Measurements from ENCODE around the gene TDO2. TPM values are rescaled to one million over a fixed set of nuclear protein-coding genes. Genes with fewer than 3 reads are reported as not detected.

TDO2 gene
- total and polyA plus RNA-seq, 2 of the 13 experiments (the other 11 are each of a cell fraction or from before 2014, with no cell fraction given), result not detected

- TF ChIP-seq ZNF496 (CRISPR knock-in tag; IDR thresholded peaks at IDR 0.05; ENCODE audit: insufficient replicate concordance) (no peak), MTA3 (CRISPR knock-in tag; IDR thresholded peaks at IDR 0.05) (no peak), AHDC1 (CRISPR knock-in tag; IDR thresholded peaks at IDR 0.05; ENCODE audit: borderline replicate concordance) (peak; percentile 78; the same call in 1 of the 2 replicates), PHB2 (IDR thresholded peaks at IDR 0.05; ENCODE audit: partially characterized antibody) (no peak), PAXIP1 (CRISPR knock-in tag; conservative IDR thresholded peaks at IDR 0.05) (peak; percentile 79), ARID2 (CRISPR knock-in tag; IDR thresholded peaks at IDR 0.05; ENCODE audit: borderline replicate concordance) (no peak), ZFX (CRISPR knock-in tag; IDR thresholded peaks at IDR 0.05; ENCODE audit: low read depth) (no peak), HMG20A (CRISPR knock-in tag; IDR thresholded peaks at IDR 0.05; ENCODE audit: borderline replicate concordance) (peak; percentile 16; the same call in 1 of the 2 replicates), MIER2 (CRISPR knock-in tag; IDR thresholded peaks at IDR 0.05) (no peak), LCORL (IDR thresholded peaks at IDR 0.05) (no peak), LCORL (CRISPR knock-in tag; IDR thresholded peaks at IDR 0.05) (no peak), NFIC (IDR thresholded peaks at IDR 0.05; ENCODE audit: low read length) (peak; percentile 70; the same call in 1 of the 2 replicates), ZNF281 (CRISPR knock-in tag; IDR thresholded peaks at IDR 0.05; ENCODE audit: borderline replicate concordance) (no peak), ZNF441 (CRISPR knock-in tag; IDR thresholded peaks at IDR 0.05; ENCODE audit: borderline replicate concordance) (no peak), NCOR1 (IDR thresholded peaks at IDR 0.05; ENCODE audit: borderline replicate concordance, low read length) (peak; percentile 87; the same call in 1 of the 2 replicates), EEA1 (CRISPR knock-in tag; IDR thresholded peaks at IDR 0.05; ENCODE audit: borderline replicate concordance) (no peak), FOSL2 (CRISPR knock-in tag; IDR thresholded peaks at IDR 0.05) (no peak), FOXP1 (IDR thresholded peaks at IDR 0.05) (no peak), FOXP1 (CRISPR knock-in tag; IDR thresholded peaks at IDR 0.05) (peak; percentile 59), ZNF317 (CRISPR knock-in tag; IDR thresholded peaks at IDR 0.05) (no peak)
Observed at GRCh38 chr4:155954939-155955338, 51.4 kb downstream of the TDO2 start (continued).

All from HepG2 (cell line).